NCI-H748 (cell line): ENCODE results near the gene FLACC1.
"Not testable (repeated sequence)": the region's sequence is repeated elsewhere in the genome, so short reads cannot be mapped to it uniquely, and the experiment has no call there.

Source experiments
- DNase-seq: peaks from one replicate; lab custom pipeline; 2025; ENCODE audit not compliant: unreplicated experiment; lab: John Stamatoyannopoulos, UW

FLACC1 gene, protein sequence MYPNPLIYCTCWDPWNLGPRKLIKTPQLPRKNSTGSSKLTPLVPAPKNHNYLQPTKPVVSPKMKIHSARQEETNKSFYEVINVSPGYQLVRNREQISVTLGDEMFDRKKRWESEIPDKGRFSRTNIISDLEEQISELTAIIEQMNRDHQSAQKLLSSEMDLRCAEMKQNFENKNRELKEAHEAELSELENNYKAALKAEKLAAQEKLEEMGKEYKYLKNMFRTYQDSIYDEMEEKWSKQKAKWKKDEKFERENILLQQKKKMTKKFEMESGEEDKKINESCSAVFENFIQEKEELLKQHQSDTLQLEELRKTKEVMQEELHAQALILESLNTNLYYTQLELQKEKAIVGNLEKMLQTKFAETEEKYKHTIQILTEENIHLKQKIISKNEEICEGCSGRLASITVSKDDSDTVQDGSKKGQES

GRCh38 chr2:201357221-201357620 is at the start of gene FLACC1:
Gene FLACC1, minus strand, starts transcription at chr2:201357345. Its CDS starts 5,941 bp downstream, at chr2:201351404.
- DNase-seq: peak; percentile 31

DNA sequence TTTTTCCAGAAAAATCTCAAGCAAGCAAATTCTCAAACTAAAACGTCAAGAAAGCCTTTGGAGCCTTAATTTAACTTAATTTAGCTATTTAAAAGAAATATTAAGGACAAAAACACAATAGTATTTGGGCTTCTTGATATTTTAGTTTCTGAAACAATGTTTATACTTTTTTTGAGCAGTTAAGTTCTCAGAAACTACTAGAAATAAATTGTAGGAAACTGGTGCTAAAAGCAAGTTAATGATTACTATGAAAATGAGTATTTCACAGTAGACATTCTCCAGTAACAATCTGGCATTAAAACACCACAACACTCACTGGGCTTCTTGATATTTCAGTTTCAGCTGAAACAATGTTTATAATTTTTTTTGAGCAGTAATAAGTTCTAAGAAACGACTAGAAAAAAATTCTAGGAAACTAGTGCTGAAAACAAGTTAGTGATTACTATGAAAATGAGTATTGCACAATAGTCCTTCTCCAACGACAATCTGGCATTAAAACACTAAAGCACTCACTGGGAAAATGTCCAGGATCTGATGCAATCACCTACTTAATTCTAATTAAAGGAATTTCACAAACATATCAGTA is 49.0 kb upstream of the FLACC1 start:
- DNase-seq: no peak

DNA sequence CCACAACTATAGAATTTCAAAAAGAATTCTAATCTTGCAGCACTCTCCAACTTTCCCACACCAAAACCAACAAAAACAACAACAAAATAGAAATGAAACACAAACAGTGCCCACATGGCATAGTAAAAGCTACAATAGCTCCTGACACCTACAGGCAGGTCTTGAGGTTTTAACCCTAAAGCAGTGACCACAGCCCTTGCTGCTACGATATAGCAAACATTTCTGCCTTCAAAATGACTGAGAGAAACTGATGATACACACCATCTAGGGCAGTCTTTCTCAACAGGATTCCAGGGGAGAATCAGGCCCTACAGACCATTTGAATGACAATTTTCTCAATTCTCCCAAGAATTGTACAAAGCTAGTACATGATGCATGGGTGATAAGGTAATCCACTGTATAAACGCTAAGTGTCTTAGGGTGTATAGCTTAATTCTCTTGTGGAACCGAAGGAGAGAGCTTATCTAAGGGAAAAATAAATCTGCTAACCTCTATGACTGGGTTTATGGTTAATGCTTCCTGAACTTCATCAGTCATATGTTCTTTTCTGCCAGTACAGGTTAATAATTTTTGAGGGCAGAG is 47.6 kb upstream of the FLACC1 start:
- no peak for DNase-seq

GRCh38 chr2:201403880-201404279 is 46.7 kb upstream of the FLACC1 start:
- no peak for DNase-seq

GRCh38 chr2:201402651-201403562 is 45.8 kb upstream of the FLACC1 start:
- DNase-seq: no peak

GRCh38 chr2:201401815-201402214 is 44.7 kb upstream of the FLACC1 start:
- no peak for DNase-seq

GRCh38 chr2:201396595-201396994 is 39.5 kb upstream of the FLACC1 start:
- no peak for DNase-seq

- no peak for DNase-seq
These were observed 26.0 kb upstream of the FLACC1 start for GRCh38 chr2:201383136-201383535.

GRCh38 chr2:201378496-201379397 is 21.6 kb upstream of the FLACC1 start:
- no peak for DNase-seq

DNA sequence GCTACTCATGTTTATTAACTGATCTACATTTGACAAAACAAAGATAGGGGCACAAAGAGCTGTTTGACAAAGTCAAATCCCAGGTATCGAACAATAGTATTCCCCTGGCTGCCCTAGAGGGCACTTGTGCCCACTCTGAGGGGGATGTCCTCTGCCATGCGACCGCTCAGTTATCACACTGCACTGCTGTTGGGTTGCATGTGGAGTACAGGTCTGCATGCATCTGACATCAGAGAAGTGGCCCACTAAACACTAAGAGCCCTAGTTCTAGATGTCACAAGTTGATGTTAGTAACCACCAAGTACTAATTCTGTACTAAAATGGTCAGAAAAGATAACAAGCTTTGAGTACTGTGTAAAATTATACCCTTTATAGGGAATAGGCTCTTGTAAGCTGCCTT is 20.1 kb upstream of the FLACC1 start:
- no peak for DNase-seq

- DNase-seq: no peak
These were observed 12.6 kb upstream of the FLACC1 start for GRCh38 chr2:201369775-201370174.

- not testable (repeated sequence) for DNase-seq
These were observed 12.2 kb upstream of the FLACC1 start for GRCh38 chr2:201369318-201369717.

- DNase-seq: no peak
These were observed 9.0 kb upstream of the FLACC1 start for GRCh38 chr2:201366146-201366545.

DNA sequence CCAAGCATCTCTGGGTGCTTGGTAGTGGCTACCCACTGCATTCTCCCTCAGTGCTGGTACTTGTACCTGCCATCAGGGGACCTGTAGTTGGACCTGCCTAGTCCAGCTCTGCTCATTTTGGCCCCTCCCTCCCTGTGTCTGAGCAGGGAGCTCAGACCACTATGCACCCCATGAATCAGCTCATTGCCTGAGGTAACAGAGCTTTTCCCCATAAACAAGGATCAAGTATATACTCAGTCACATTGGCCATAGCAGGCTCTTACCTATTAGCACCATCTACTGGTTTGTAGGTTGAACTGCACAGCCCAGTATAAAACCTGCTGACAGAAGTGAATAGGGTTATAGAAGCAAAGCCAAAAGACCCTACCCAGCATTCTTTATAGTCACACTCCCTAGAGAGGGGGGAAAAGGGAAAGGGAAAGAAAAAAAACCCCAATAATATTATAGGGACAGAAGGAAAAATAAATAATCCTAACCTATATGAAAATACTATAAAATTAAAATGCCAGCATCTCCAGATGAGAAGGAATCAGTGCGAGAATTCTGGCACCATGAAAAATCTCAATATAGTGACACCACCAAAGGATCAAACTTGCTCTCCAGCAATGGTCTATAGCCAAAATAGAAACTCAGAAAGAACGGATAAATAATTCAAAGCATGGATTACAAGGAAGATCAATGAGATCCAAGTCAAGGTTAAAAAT is 6.9 kb upstream of the FLACC1 start:
- DNase-seq: peak; percentile 61

- DNase-seq: no peak
These were observed 5.3 kb upstream of the FLACC1 start for GRCh38 chr2:201362396-201362795.

GRCh38 chr2:201361078-201361733 is 4.1 kb upstream of the FLACC1 start:
- no peak for DNase-seq

DNA sequence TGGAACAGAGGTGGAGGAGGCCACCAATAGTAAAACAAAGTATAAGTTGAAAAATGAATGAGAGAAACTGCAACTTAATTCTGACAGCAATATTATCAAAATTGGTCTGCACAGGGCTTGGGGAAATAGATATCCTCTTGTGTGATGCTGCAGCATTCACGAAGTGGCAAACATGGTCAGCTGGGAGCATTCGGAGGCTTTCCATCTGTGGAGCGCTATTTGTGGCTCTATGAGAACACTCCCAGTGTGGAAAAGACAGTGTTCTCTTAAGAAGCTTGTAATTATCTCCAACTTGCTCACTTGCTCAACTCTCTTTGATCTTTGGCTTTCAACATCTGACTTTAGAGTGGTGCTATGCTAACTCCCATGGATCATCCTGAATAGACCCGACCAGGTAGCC is 3.1 kb upstream of the FLACC1 start:
- no peak for DNase-seq

DNA sequence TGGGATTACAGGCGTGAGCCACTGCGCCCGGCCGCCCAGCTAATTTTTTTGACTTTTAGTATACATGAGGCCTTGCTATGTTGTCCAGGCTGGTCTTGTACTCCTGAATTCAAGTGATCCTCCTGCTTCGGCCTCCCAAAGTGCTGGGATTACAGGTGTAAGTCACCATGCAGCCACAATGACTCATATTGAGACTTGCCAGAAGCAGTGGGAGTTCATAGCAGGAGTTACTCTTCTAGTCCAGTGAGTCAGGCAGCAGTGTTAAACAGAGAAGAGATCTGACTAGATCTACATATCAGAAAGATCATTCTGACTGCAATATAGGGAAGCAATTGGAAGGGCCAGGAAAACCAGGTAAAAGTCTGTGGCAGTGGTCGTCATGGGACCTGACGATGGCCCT is 1.5 kb upstream of the FLACC1 start:
- DNase-seq: no peak

DNA sequence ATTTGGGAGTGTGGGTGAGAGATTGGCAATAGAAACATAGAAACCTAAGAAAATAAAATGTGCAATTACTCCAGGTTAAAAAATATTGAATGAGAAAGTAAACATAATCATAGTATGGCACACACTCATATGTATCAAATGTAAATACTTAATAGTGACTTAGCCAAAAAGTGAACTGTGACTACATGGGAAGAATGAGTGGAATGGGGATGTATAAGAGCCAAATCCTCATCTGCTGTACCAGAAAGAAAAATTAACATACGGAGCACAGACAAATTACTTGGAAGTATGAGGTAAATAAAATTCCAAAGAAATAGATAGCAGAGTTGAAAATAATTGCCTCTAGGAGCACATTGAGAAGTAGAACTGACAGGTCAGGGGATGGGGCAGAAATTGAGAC is 4.0 kb downstream of the FLACC1 start:
- no peak for DNase-seq
